SK-N-SH (cell line): Measurements from ENCODE around the gene EBF4.

ENCODE experiments used
- CHD2 ChIP-seq: fragments of 150-350 bp; IDR thresholded peaks from 2 replicates; pipeline ENCODE4 v1.6.1; 2018; ENCODE audit warnings: low read length; ENCODE audit not compliant: partially characterized antibody
- CTCF ChIP-seq: fragments of 200-600 bp; sonication (generic); IDR thresholded peaks from 2 replicates; pipeline ENCODE4 v1.6.1; 2017; ENCODE audit warnings: antibody characterized with exemption, mild to moderate bottlenecking, moderate library complexity
- EZH2phosphoT487 ChIP-seq: fragments of 200-600 bp; sonication (generic); IDR thresholded peaks from 2 replicates; pipeline ENCODE4 v1.6.1; 2017; ENCODE audit warnings: low read depth, mixed run types, mild to moderate bottlenecking, antibody characterized with exemption, moderate library complexity, borderline replicate concordance
- JUND ChIP-seq: IDR thresholded peaks from 2 replicates; pipeline ENCODE4 v1.4.0; 2012
- POLR2AphosphoS5 ChIP-seq: IDR thresholded peaks from 2 replicates; pipeline ENCODE4 v1.6.1; 2012; ENCODE audit warnings: low read depth, low read length
- RAD21 ChIP-seq: IDR thresholded peaks from 2 replicates; pipeline ENCODE4 v1.6.1; 2012; ENCODE audit warnings: mild to moderate bottlenecking, low read length
- SIN3A ChIP-seq: IDR thresholded peaks from 2 replicates; pipeline ENCODE4 v1.6.1; 2012; ENCODE audit warnings: low read depth, mild to moderate bottlenecking, low read length, moderate library complexity, borderline replicate concordance
- SMC3 ChIP-seq: IDR thresholded peaks from 2 replicates; pipeline ENCODE4 v1.6.1; 2012; ENCODE audit warnings: low read depth, low read length, improper control_type of control experiment
- TEAD4 ChIP-seq: IDR thresholded peaks from 2 replicates; pipeline ENCODE4 v1.4.0; 2012; ENCODE audit warnings: mild to moderate bottlenecking, borderline replicate concordance; ENCODE audit not compliant: insufficient read depth
- TF ChIP-seq, protein P1 (sequence below): IDR thresholded peaks from 2 replicates; pipeline ENCODE4; 2012
- TF ChIP-seq, protein P2 (sequence below): fragments of 150-350 bp; IDR thresholded peaks from 2 replicates; pipeline ENCODE4 v1.6.1; 2016; ENCODE audit warnings: mild to moderate bottlenecking, low read depth, low read length
- TF ChIP-seq, protein P3 (sequence below): IDR thresholded peaks from 2 replicates; pipeline ENCODE4 v1.4.0; 2012; ENCODE audit warnings: low read depth, borderline replicate concordance

- TF ChIP-seq RAD21, result no peak
- TF ChIP-seq CTCF, result no peak
- TF ChIP-seq, protein P1, sequence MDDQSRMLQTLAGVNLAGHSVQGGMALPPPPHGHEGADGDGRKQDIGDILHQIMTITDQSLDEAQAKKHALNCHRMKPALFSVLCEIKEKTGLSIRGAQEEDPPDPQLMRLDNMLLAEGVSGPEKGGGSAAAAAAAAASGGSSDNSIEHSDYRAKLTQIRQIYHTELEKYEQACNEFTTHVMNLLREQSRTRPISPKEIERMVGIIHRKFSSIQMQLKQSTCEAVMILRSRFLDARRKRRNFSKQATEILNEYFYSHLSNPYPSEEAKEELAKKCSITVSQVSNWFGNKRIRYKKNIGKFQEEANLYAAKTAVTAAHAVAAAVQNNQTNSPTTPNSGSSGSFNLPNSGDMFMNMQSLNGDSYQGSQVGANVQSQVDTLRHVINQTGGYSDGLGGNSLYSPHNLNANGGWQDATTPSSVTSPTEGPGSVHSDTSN, result no peak
- TF ChIP-seq, protein P2, sequence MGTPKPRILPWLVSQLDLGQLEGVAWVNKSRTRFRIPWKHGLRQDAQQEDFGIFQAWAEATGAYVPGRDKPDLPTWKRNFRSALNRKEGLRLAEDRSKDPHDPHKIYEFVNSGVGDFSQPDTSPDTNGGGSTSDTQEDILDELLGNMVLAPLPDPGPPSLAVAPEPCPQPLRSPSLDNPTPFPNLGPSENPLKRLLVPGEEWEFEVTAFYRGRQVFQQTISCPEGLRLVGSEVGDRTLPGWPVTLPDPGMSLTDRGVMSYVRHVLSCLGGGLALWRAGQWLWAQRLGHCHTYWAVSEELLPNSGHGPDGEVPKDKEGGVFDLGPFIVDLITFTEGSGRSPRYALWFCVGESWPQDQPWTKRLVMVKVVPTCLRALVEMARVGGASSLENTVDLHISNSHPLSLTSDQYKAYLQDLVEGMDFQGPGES, result no peak
- no peak for TF ChIP-seq SIN3A
- TF ChIP-seq POLR2AphosphoS5, result no peak
- no peak for TF ChIP-seq EZH2phosphoT487
- TF ChIP-seq JUND, result no peak
- no peak for TF ChIP-seq SMC3
- TF ChIP-seq TEAD4, result no peak
- no peak for TF ChIP-seq CHD2
- TF ChIP-seq, protein P3, sequence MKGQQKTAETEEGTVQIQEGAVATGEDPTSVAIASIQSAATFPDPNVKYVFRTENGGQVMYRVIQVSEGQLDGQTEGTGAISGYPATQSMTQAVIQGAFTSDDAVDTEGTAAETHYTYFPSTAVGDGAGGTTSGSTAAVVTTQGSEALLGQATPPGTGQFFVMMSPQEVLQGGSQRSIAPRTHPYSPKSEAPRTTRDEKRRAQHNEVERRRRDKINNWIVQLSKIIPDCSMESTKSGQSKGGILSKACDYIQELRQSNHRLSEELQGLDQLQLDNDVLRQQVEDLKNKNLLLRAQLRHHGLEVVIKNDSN, result no peak
Measured at GRCh38 chr20:2695206-2695983, 2.8 kb downstream of the EBF4 start.
